Measurements from ENCODE around the gene LPCAT3.
A peak's percentile ranks its signal among the peaks of the same experiment; 100 is the strongest.

Gene LPCAT3

DNA sequence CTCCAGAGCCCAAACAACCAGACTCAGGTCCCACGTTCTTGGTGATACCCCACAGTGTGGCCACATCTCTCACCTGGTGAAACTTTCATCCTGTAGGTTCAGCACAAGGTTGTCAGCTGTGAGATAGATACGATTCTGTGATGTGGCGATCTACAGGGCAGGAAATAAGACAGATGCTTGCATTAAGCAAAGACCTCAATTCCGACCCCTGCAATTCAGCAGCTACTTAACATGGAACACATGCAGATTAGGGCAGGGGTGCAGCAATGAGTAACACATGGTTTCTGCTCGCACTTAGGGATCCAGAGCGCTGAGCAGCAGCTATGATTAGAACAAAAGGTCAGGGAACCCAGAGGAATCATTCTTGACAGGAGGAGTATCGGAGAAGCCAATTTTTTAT, 51.9 kb downstream of the LPCAT3 start:
- H3K9me3 Mint-ChIP-seq (ENCODE audit: low read depth): no peaks in the 10 kb centered on the region
- peaks cover 56% of the 10 kb centered on the region for H3K4me1 Mint-ChIP-seq (ENCODE audit: low read depth)
- H3K27me3 Mint-ChIP-seq: no peaks in the 10 kb centered on the region
- peaks cover 18% of the 10 kb centered on the region for H3K36me3 Mint-ChIP-seq
- peak overlapping the region; percentile 61 for H3K4me3 Mint-ChIP-seq
- H3K27ac Mint-ChIP-seq: peak overlapping the region; percentile 97

DNA sequence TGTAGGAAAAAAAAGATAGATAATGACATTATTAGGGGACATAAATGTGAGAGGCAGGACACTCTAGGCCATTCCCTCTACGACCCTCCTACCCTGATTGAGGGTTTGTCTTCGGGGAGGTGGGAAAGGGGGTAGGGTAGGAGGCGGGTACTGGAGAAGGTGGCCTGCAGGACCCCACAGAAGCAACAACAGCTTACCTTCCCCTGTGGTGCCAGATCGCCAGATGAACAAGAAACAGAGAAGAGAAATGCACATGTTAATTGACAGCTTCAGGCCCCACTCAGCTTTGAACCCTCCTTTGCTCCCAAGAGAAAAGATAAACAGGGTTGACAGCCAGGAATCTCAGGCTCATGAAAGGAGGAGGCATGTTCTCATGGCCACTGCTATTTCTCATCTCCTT, 52.6 kb downstream of the LPCAT3 start:
- peak overlapping the region; percentile 97 for H3K27ac Mint-ChIP-seq
- H3K4me3 Mint-ChIP-seq: peak overlapping the region; percentile 59
- peaks cover 18% of the 10 kb centered on the region for H3K36me3 Mint-ChIP-seq
- H3K27me3 Mint-ChIP-seq: no peaks in the 10 kb centered on the region
- no peaks in the 10 kb centered on the region for H3K9me3 Mint-ChIP-seq (ENCODE audit: low read depth)
- H3K4me1 Mint-ChIP-seq (ENCODE audit: low read depth): peaks cover 60% of the 10 kb centered on the region

DNA sequence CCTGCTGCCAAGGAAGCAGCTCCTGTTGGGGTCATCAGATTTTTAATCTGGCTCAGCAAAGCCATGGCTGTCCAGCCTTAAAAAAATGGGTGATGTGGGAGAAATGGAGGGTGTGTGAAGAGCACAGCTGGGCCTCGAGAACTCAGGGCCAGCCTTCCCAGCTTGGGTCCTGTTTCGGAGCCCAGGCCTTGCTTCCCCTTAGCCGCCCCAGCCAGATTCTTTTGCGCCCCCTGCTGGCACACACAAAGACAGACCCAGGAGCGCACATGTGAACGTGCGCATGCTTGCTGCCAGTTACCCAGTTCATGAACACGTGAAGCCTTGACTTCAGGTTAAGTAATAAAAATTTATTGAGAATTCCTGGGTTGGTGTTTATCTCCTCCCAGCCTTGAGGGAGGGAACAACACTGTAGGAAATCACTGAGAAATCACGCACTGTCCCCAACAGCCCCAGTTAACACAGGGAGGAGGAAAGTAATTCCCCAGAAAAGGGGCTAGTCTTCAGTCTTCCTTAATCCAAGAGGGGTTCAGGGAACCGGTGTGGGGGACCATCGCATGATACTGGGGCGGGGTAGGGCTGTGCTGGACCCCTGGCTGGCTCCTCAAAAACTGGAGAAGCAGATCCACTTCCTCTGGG, 53.1 kb downstream of the LPCAT3 start:
- Mint-ChIP-seq H3K27ac (peak overlapping the region; percentile 97), H3K4me1 (ENCODE audit: low read depth) (peaks cover 65% of the 10 kb centered on the region), H3K9me3 (ENCODE audit: low read depth) (no peaks in the 10 kb centered on the region), H3K27me3 (no peaks in the 10 kb centered on the region), H3K4me3 (peak overlapping the region; percentile 59), H3K36me3 (peaks cover 20% of the 10 kb centered on the region)

DNA sequence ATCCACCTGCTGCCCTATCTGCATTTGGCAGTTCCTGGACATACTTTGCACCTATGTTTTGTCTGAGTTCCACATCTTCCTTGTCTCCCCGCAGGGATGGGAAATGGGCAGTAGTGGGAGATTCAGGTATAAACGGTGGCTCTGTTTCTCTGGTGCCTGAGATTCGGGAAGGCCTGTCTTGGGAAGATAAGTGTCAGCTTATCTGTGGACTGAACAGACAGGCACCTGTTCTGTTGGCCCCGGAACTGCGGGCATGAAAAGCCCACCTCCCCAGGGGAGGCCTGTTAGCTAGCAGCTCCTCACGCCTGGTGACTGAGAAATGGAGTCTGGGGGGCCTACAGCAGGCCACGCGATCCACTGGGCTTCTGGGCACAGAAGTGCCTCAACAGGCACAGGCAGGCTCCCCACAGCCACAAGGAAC, 53.7 kb downstream of the LPCAT3 start:
- peaks cover 19% of the 10 kb centered on the region for H3K36me3 Mint-ChIP-seq
- H3K4me3 Mint-ChIP-seq: peak overlapping the region; percentile 59
- no peaks in the 10 kb centered on the region for H3K27me3 Mint-ChIP-seq
- peaks cover 71% of the 10 kb centered on the region for H3K4me1 Mint-ChIP-seq (ENCODE audit: low read depth)
- no peaks in the 10 kb centered on the region for H3K9me3 Mint-ChIP-seq (ENCODE audit: low read depth)
- H3K27ac Mint-ChIP-seq: peak overlapping the region; percentile 97

DNA sequence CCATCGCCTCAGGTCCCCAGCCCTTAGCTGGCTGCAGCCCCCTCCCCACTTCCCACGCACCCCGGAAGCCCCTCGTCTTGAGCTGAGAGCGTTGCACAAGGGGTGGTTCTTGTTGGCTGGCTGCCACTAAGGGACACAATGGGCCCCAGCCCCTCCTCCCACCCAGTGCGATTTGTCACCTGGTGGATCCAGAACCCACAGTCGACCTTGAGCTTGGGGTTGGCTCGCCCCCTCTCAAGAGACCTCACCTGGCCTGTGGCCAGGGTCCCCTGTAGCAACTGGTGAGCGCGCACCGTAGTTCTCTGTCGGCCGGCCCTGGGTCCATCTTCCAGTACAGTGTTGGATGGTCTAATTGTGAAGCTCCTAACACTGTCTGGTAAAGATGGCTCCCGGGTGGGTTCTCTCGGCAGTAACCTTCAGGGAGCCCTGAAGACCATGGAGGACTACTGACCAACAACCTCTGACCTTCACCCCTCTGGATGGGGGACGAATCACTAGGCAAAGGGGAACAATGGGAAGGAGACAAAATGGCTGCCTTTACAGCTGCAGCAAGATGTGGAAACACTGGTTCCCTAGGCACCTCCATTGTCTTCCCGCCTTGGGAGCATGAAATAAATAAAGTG, 54.4 kb downstream of the LPCAT3 start:
- H3K27ac Mint-ChIP-seq: peak overlapping the region; percentile 97
- H3K9me3 Mint-ChIP-seq (ENCODE audit: low read depth): no peaks in the 10 kb centered on the region
- H3K36me3 Mint-ChIP-seq: peaks cover 17% of the 10 kb centered on the region
- H3K27me3 Mint-ChIP-seq: no peaks in the 10 kb centered on the region
- H3K4me3 Mint-ChIP-seq: peak overlapping the region; percentile 38
- H3K4me1 Mint-ChIP-seq (ENCODE audit: low read depth): peaks cover 73% of the 10 kb centered on the region

DNA sequence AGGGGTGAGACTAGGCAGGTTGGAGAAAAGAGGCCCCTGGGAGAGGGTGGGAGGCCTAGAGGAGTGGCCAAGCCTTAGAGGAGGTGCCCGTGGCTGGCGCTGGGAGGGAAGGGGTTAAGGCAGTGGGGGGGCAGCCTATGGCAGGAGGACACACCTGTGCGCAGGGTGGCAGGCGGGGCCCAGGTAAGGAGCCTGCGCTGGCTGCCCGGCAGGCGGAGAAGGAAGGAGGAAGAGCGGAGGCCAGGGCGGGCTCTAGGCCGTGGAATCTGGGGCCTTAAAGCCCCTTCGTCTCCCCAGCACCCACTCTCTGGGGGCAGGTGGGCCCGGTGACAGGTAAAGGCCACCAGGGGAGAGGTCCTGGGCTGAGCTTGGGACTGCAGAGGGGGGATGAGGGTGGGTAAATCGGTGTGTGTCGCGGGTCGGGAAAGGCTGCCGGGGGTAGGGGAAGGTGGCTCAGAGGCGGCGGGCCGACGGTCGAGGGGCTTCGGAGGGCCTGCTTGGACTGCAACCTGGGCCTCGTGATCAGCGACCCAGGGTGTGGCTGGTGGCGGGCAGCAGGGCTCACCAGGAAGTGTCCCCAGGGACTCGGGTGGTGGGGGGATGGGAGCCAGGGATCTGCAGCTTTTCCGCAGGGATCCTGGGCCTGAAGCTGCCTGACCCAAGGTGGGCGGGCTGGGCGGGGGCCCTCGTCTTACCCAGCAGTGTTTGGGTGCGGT, 55.1 kb downstream of the LPCAT3 start:
- Mint-ChIP-seq H3K36me3 (peaks cover 20% of the 10 kb centered on the region), H3K9me3 (ENCODE audit: low read depth) (no peaks in the 10 kb centered on the region), H3K4me3 (no peak overlapping the region), H3K4me1 (ENCODE audit: low read depth) (peaks cover 73% of the 10 kb centered on the region), H3K27me3 (no peaks in the 10 kb centered on the region), H3K27ac (peak overlapping the region; percentile 99)

DNA sequence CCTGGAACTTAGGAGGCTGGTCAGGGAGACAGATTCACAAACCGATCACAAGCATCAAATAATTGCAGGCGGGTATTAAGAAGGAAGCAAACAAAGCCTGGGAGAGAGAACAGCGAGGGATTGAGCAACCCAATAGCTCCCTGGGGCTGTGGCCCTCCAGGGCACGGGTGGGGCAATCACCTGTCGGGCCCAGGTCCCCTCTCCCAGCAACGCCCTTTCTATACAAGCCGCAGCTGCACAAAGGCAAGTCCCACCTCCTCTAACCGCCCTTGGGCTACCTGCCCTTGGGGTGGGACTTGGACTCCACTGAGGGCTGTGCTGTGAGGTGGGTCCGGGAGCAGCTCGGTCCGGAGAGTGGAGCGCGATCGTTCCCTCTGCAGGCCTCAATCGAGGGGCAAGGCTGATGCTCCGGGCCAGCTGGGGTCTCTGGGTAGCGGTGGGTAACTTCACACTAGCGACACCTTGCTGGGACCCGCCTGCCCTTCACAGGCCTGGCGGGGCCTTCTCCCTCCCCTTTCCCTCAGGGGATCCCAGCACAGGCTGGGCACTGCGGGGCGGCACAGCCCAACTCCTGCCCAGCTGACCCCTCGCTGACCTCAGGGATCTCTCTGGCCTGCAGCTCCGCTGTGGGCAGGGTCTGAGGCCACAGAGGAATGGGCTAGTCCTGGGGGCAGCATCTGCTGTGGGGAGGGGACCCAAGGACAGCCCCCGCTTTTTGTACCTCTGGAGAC, 55.8 kb downstream of the LPCAT3 start:
- H3K4me3 Mint-ChIP-seq: peak overlapping the region; percentile 87
- H3K36me3 Mint-ChIP-seq: peaks cover 20% of the 10 kb centered on the region
- peaks cover 79% of the 10 kb centered on the region for H3K4me1 Mint-ChIP-seq (ENCODE audit: low read depth)
- no peaks in the 10 kb centered on the region for H3K9me3 Mint-ChIP-seq (ENCODE audit: low read depth)
- peak overlapping the region; percentile 99 for H3K27ac Mint-ChIP-seq
- H3K27me3 Mint-ChIP-seq: no peaks in the 10 kb centered on the region

DNA sequence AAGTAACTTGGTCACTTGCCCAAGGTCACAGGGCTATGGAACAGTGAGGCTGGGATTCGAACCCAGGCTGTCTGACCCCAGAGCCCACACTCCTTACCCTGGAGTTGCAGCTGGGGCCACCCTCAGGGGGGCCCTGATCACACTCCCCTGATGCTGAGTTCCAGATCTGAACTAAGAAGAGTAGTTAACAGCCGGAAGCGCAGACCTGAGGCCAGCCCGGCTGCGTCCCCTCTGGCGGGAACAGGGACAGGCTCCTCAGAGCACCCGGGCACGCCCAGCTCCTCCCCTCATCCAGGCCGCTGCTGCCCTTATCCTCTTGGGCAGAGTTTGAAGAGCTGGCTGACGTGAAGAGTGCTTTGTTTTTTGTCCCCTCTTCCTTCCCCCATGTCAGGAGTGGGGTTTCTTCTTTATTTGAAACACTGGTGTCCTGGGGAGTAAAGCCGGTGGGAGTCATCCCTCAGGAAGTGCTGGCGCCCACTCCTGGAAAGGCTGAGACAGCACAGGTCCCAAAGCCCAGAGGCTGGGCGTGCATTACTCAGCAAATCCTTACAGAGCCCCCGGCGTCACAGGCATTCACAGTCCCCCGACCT, 56.5 kb downstream of the LPCAT3 start:
- Mint-ChIP-seq H3K9me3 (ENCODE audit: low read depth) (no peaks in the 10 kb centered on the region), H3K27me3 (no peaks in the 10 kb centered on the region), H3K4me1 (ENCODE audit: low read depth) (peaks cover 81% of the 10 kb centered on the region), H3K36me3 (peaks cover 23% of the 10 kb centered on the region), H3K4me3 (peak overlapping the region; percentile 87), H3K27ac (peak overlapping the region; percentile 99)

DNA sequence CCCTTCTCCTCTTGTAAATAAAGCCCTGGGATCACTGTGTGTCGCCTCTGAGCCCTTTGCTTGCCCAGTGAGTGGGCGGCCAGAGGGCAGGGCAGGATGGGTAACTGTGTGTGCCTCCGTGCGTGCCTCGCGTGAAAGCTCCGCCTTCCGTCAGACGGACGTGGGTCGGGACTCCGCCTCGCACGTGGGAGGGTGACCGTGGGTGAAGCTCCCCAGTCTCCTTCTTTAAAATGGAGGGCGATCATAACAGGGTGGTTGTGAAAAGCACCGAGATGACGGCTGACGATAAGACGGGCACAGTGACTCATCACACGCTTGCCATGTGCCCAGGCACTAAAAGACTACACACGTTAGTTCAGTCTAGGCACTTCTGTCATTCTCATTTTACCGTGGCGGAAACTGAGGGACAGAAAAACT, 57.0 kb downstream of the LPCAT3 start:
- H3K36me3 Mint-ChIP-seq: peaks cover 24% of the 10 kb centered on the region
- peaks cover 83% of the 10 kb centered on the region for H3K4me1 Mint-ChIP-seq (ENCODE audit: low read depth)

DNA sequence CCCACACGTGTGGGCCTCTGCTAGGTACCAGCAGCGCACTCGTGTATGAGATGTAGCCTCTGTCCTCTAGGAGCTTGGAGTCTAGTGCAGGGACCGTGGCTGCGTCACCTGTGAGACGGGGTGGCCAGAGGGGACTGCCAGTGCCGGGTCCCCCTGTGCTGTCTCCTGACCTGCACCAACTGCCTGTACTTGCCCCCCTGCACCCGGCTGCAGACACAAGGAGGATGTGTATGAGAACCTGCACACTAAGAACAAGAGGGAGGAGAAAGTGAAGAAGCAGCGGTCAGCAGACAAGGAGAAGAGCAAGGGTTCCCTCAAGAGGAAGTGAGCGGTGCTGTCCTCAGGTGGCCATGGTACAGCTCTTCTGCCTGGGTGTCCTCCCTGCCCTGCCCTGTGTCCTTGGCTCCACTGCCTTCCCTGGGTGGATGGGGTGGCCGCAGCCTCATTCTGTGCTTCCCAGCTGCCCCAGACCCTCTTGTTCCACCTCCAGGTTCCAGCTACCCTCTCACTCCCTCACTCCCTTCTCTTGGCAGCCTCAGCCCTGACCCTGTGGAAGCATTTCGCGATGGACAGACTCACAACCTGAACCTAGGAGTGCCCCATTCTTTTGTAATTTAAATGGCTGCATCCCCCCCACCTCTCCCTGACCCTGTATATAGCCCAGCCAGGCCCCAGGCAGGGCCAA, 57.5 kb downstream of the LPCAT3 start:
- H3K36me3 Mint-ChIP-seq: peaks cover 22% of the 10 kb centered on the region
- peak overlapping the region; percentile 87 for H3K4me3 Mint-ChIP-seq
- H3K4me1 Mint-ChIP-seq (ENCODE audit: low read depth): peaks cover 84% of the 10 kb centered on the region
- H3K27me3 Mint-ChIP-seq: no peaks in the 10 kb centered on the region
- H3K9me3 Mint-ChIP-seq (ENCODE audit: low read depth): no peaks in the 10 kb centered on the region
- H3K27ac Mint-ChIP-seq: peak overlapping the region; percentile 99

More for the DNA sequence above, 57.0 kb downstream of the LPCAT3 start:
- Mint-ChIP-seq H3K27ac (peak overlapping the region; percentile 99), H3K9me3 (ENCODE audit: low read depth) (no peaks in the 10 kb centered on the region), H3K27me3 (no peaks in the 10 kb centered on the region), H3K4me3 (peak overlapping the region; percentile 87)

DNA sequence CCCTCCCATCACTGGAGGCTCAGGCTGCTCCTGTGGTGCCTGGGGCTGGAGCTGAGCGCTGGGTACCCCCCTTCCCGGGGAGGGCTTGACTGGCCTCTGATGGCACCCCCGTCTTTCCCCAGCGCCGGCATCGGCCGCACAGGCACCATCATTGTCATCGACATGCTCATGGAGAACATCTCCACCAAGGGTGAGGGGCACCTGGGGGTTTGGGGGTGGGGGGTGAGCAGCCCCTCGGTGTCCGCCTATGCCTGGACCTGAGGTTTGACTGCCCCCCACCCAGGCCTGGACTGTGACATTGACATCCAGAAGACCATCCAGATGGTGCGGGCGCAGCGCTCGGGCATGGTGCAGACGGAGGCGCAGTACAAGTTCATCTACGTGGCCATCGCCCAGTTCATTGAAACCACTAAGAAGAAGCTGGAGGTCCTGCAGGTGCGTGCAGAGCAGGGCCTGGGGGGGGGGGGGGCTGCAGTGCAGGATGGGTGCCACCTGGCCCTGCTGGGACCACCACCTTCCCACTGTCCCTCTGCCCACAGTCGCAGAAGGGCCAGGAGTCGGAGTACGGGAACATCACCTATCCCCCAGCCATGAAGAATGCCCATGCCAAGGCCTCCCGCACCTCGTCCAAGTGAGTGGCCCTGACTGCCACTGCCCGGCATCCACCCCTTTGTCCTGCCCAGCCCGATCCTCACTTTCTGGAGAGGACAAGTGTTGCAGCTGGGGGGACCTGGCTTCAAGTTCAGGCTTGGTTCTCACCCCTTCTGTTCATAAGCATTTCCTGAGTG, 58.3 kb downstream of the LPCAT3 start:
- peak overlapping the region; percentile 87 for H3K4me3 Mint-ChIP-seq
- peak overlapping the region; percentile 99 for H3K27ac Mint-ChIP-seq
- no peaks in the 10 kb centered on the region for H3K9me3 Mint-ChIP-seq (ENCODE audit: low read depth)
- no peaks in the 10 kb centered on the region for H3K27me3 Mint-ChIP-seq
- H3K4me1 Mint-ChIP-seq (ENCODE audit: low read depth): peaks cover 83% of the 10 kb centered on the region
- H3K36me3 Mint-ChIP-seq: peaks cover 18% of the 10 kb centered on the region

DNA sequence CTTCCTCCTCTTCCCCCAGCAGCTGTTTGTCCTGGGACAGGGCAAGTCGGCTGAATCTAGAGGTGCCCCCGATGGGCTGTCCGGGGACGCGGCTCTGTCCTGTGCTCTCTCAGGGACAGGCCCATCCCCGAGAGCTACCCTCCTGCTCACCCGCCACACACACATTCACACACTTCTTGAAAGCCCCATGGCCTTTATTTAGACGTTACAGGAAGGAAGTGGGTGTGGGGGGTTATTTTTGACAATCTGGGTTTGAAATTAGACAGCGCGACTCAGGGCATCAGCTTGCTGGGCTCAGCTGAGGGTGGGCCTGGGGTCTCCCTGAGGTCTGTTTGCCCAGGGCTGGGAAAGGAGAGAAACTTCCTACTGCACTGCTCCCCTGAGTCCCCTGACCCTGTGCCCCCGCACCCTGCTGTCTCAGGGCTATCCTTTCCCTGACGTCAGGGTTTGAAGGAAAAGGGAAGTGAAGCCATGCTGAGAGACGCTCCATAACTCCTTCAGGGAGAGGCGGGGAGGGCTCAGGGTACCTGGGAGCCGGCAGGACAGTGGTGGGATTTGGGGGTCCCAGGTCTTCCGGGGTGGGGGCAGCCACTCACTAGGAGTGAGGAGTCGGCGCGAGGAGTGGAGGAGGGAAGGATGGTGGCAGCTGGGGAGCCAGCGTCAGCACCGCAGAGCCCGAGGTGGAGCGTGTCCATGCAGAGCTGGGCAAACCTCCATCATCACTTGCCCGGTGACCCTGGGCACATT, 59.0 kb downstream of the LPCAT3 start:
- H3K36me3 Mint-ChIP-seq: peaks cover 20% of the 10 kb centered on the region
- H3K27ac Mint-ChIP-seq: peak overlapping the region; percentile 99
- no peaks in the 10 kb centered on the region for H3K9me3 Mint-ChIP-seq (ENCODE audit: low read depth)
- H3K4me3 Mint-ChIP-seq: peak overlapping the region; percentile 97
- H3K27me3 Mint-ChIP-seq: no peaks in the 10 kb centered on the region
- peaks cover 84% of the 10 kb centered on the region for H3K4me1 Mint-ChIP-seq (ENCODE audit: low read depth)

DNA sequence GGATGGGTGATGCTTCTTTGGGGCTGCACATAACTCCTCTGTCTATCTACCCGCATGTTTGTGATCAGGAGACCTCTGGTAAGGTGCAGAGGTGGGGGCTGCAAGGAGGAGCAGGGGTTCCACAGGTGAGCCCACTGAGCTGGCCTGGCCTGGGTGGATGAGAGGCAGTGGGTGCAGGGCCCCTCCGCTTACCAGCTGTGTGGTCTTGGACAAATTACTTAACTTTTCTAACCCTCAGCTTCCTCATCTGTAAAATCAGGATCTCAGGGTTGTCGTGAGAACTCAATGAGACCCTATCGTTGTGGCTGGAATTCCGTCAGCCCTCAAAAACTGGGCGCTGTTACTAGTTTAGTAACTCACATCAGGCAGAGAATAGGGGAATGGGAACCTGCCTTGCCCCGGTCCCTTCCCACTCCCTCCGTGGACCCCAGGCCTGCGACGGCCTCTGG, 59.6 kb downstream of the LPCAT3 start:
- H3K36me3 Mint-ChIP-seq: peaks cover 20% of the 10 kb centered on the region
- H3K9me3 Mint-ChIP-seq (ENCODE audit: low read depth): no peaks in the 10 kb centered on the region
- H3K4me1 Mint-ChIP-seq (ENCODE audit: low read depth): peaks cover 84% of the 10 kb centered on the region
- peak overlapping the region; percentile 99 for H3K27ac Mint-ChIP-seq
- H3K27me3 Mint-ChIP-seq: no peaks in the 10 kb centered on the region
- H3K4me3 Mint-ChIP-seq: peak overlapping the region; percentile 97
